ENCODE measurements around the gene B4GALT5.
"Not testable (repeated sequence)": the region's sequence is repeated elsewhere in the genome, so short reads cannot be mapped to it uniquely, and the experiment has no call there.

The B4GALT5 gene

GRCh38 chr20:49619113-49620048 lies 94.3 kb downstream of the B4GALT5 start:
- TF ChIP-seq SPI1 (IDR thresholded peaks at IDR 0.05; ENCODE audit: borderline replicate concordance, low read depth) (no peak), POLR2AphosphoS5 (IDR thresholded peaks at IDR 0.05; ENCODE audit: low read depth) (no peak), REST (IDR thresholded peaks at IDR 0.05; ENCODE audit: insufficient replicate concordance, low read depth) (no peak)
- Histone ChIP-seq H3K27ac (replicated peaks) (no peak overlapping the region), H3K27me3 (ENCODE audit: insufficient read depth, poor library complexity, severe bottlenecking) (no peaks in the 10 kb centered on the region), H3K4me3 (replicated peaks; ENCODE audit: insufficient read depth, low read length) (no peak overlapping the region)
- DNase-seq (ENCODE audit: low read depth in 1 of 2, low spot score in 1 of 2) = no peak

- no peaks in the 10 kb centered on the region for H3K27me3 ChIP-seq (ENCODE audit: insufficient read depth, poor library complexity, severe bottlenecking)
- no peak overlapping the region for H3K27ac ChIP-seq (replicated peaks)
- TF ChIP-seq REST (IDR thresholded peaks at IDR 0.05; ENCODE audit: insufficient replicate concordance, low read depth) = no peak
- TF ChIP-seq GABPA (IDR thresholded peaks at IDR 0.05; ENCODE audit: low read depth) = no peak
- TF ChIP-seq POLR2AphosphoS5 (IDR thresholded peaks at IDR 0.05; ENCODE audit: low read depth) = no peak
- no peak for TF ChIP-seq CTCF (IDR thresholded peaks at IDR 0.05; ENCODE audit: insufficient read depth, low read length)
- TF ChIP-seq SPI1 (IDR thresholded peaks at IDR 0.05; ENCODE audit: borderline replicate concordance, low read depth) = no peak
- DNase-seq (ENCODE audit: low read depth in 1 of 2, low spot score in 1 of 2) = no peak
- no peak overlapping the region for H3K4me3 ChIP-seq (replicated peaks; ENCODE audit: insufficient read depth, low read length)
Observed at GRCh38 chr20:49618289-49618688, 95.4 kb downstream of the B4GALT5 start.

- DNase-seq (ENCODE audit: low read depth in 1 of 2, low spot score in 1 of 2); H3K27me3 ChIP-seq (ENCODE audit: insufficient read depth, poor library complexity, severe bottlenecking); H3K27ac ChIP-seq (replicated peaks); H3K4me3 ChIP-seq (replicated peaks; ENCODE audit: insufficient read depth, low read length): not testable (repeated sequence)
Observed at GRCh38 chr20:49617394-49617793, 96.3 kb downstream of the B4GALT5 start.

GRCh38 chr20:49616154-49617007 lies 97.3 kb downstream of the B4GALT5 start:
- Histone ChIP-seq H3K27me3 (ENCODE audit: insufficient read depth, poor library complexity, severe bottlenecking) (no peaks in the 10 kb centered on the region), H3K4me3 (replicated peaks; ENCODE audit: insufficient read depth, low read length) (no peak overlapping the region), H3K27ac (replicated peaks) (no peak overlapping the region)
- no peak for DNase-seq (ENCODE audit: low read depth in 1 of 2, low spot score in 1 of 2)
- no peak for TF ChIP-seq POLR2AphosphoS5 (IDR thresholded peaks at IDR 0.05; ENCODE audit: low read depth)
- TF ChIP-seq REST (IDR thresholded peaks at IDR 0.05; ENCODE audit: insufficient replicate concordance, low read depth) = no peak
- TF ChIP-seq GABPA (IDR thresholded peaks at IDR 0.05; ENCODE audit: low read depth) = no peak
- no peak for TF ChIP-seq SPI1 (IDR thresholded peaks at IDR 0.05; ENCODE audit: borderline replicate concordance, low read depth)
- no peak for TF ChIP-seq CTCF (IDR thresholded peaks at IDR 0.05; ENCODE audit: insufficient read depth, low read length)
